Myocyte (in vitro differentiated cells): Measurements from ENCODE around the gene ANKRD36B. TPM values are rescaled to one million over a fixed set of nuclear protein-coding genes. Genes with fewer than 3 reads are reported as not detected.
"Not testable (repeated sequence)": the region's sequence is repeated elsewhere in the genome, so short reads cannot be mapped to it uniquely, and the experiment has no call there.

Source experiments
- DNase-seq: peaks from one replicate; pipeline ENCODE4 v3.0.0-alpha.2; 2012; ENCODE audit warnings: low read depth
- total RNA-seq: library from RNA; depleted of rRNA; stranded (reverse); fragments of >200 nt; gene quantifications from 2 replicates; pipeline ENCODE4 v1.2.3, GENCODE V29; 2014

The ANKRD36B gene
- total RNA-seq, 1 donor from 2014 or later = 12.8 TPM

DNA sequence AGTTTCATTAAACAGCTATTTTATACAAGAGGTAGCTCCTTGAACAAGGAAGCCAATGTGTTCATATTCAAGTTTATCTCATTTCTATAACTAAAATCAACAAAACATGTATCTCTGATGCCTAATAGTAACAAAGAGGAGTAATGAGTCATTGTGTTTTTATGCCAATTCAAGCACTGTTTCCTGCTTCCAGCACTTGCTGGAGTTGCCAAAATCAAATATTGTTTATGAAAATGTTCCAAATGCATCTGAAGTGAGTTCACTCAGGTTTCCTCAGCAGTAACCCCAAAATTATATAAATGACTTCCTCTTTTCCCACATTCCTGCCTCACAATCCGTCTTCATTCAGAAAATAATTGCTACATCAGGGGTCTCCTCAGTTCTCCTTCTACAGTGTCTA is 39.2 kb downstream of the ANKRD36B start:
- not testable (repeated sequence) for DNase-seq

DNA sequence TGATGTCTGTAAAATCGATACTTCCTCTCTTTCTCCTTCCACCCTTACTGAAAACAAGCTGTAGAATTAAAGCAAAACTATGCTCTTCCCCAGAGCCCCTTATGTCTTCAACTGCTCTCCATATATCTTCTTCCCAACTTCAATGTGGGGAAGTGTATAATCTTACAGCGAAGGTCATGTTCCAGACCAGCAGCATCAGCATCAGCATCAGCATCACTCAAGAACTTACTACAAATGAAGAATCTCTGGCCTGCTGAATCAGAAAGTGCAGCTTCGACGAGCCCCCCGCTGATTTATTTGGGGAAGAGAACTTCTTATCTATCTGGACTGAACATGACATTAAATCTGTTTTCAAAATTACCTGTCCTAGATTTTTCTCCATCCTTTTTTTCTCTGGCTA is 40.6 kb downstream of the ANKRD36B start:
- DNase-seq = not testable (repeated sequence)

GRCh38 chr2:97548536-97548935 is 41.1 kb downstream of the ANKRD36B start:
- DNase-seq = not testable (repeated sequence)

- DNase-seq = no peak
Observed at GRCh38 chr2:97546711-97547110, 43.0 kb downstream of the ANKRD36B start.

DNA sequence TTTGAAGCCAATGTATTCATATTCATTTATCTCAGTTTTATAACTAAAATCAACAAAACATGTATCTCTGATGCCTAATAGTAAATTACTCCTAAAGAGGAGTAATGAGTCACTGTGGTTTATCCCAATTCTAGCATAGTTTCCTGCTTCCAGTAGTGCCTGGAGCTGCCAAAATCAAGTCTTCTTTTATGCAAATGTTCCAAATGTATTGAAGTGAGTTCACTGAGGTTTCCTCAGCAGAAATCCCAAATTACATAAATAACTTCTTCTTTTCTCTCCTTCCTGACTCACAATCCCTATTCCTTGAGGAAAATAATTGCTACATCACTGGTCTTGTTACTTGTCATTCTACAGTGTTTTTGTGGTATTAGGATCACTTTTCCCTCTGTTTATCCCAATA is 44.8 kb downstream of the ANKRD36B start:
- not testable (repeated sequence) for DNase-seq

DNA sequence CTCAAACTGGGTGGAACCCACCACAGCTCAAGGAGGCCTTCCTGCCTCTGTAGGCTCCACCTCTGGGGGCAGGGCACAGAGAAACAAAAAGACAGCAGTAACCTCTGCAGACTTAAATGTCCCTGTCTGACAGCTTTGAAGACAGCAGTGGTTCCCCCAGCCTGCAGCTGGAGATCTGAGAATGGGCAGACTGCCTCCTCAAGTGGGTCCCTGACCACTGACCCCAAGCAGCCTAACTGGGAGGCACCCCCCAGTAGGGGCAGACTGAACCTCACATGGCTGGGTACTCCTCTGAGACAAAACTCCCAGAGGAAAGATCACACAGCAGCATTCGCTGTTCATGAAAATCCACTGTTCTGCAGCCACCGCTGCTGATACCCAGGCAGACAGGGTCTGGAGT is 63.8 kb downstream of the ANKRD36B start:
- DNase-seq = not testable (repeated sequence)

- not testable (repeated sequence) for DNase-seq
Observed at GRCh38 chr2:97523816-97524215, 65.9 kb downstream of the ANKRD36B start.

- DNase-seq = not testable (repeated sequence)
Observed at GRCh38 chr2:97522916-97523555, 66.6 kb downstream of the ANKRD36B start.

GRCh38 chr2:97495651-97496050 is 94.0 kb downstream of the ANKRD36B start:
- not testable (repeated sequence) for DNase-seq

GRCh38 chr2:97490141-97490540 is 99.5 kb downstream of the ANKRD36B start:
- not testable (repeated sequence) for DNase-seq

Other genes starting within 250 kb of the ANKRD36B start
- 228 and 268 TPM in 2 replicates for gene COX5B, start 56.2 kb upstream of the ANKRD36B start, total RNA-seq
- 81.1 and 87.4 TPM in 2 replicates for gene ACTR1B, start 74.2 kb upstream of the ANKRD36B start, total RNA-seq
- 4.9 and 5.7 TPM in 2 replicates for gene C2orf92, start 79.8 kb upstream of the ANKRD36B start, total RNA-seq
- gene ZAP70, start 123.7 kb upstream of the ANKRD36B start, total RNA-seq = 2.2 and 2.3 TPM in 2 replicates